GM10266 (cell line): Measurements from ENCODE around the gene SPATA12.
"Not testable (repeated sequence)": the region's sequence is repeated elsewhere in the genome, so short reads cannot be mapped to it uniquely, and the experiment has no call there.

ENCODE experiments used
- DNase-seq: peaks from one replicate; pipeline ENCODE4 v3.0.0; 2012; ENCODE audit errors: extremely low spot score
- TF ChIP-seq, protein P1 (sequence below): IDR thresholded peaks from 2 replicates; pipeline ENCODE4 v1.5.1; 2012; ENCODE audit warnings: mild to moderate bottlenecking, low read depth; ENCODE audit not compliant: control insufficient read depth, insufficient read depth; ENCODE audit errors: missing control alignments

SPATA12 gene

DNA sequence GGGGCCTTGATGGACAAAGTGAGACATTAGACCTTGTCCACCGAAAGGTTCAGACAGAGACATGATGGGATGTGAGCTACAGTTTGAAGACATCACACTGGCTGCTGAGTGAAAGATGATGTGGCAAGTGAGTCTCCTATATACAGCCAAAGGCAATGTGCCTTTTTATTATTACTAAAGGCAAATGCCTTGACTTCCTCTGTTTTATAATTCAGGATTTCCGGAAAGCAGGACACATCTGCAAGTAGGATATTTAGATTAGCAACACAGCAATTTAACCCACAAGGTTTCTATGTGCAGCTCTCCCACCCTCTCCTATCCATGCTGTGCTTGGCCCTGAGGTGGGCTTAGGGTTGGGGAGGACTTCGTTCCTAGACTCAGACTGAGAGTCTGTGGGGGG, 20.7 kb downstream of the SPATA12 start:
- DNase-seq, result no peak
- TF ChIP-seq, protein P1, sequence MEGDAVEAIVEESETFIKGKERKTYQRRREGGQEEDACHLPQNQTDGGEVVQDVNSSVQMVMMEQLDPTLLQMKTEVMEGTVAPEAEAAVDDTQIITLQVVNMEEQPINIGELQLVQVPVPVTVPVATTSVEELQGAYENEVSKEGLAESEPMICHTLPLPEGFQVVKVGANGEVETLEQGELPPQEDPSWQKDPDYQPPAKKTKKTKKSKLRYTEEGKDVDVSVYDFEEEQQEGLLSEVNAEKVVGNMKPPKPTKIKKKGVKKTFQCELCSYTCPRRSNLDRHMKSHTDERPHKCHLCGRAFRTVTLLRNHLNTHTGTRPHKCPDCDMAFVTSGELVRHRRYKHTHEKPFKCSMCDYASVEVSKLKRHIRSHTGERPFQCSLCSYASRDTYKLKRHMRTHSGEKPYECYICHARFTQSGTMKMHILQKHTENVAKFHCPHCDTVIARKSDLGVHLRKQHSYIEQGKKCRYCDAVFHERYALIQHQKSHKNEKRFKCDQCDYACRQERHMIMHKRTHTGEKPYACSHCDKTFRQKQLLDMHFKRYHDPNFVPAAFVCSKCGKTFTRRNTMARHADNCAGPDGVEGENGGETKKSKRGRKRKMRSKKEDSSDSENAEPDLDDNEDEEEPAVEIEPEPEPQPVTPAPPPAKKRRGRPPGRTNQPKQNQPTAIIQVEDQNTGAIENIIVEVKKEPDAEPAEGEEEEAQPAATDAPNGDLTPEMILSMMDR, result no peak

- no peak for DNase-seq
- TF ChIP-seq, protein P1, result no peak
Measured at GRCh38 chr3:57082481-57082880, 22.0 kb downstream of the SPATA12 start.

- DNase-seq, result not testable (repeated sequence)
Measured at GRCh38 chr3:57083266-57083995, 23.0 kb downstream of the SPATA12 start.

GRCh38 chr3:57085211-57085610, 24.7 kb downstream of the SPATA12 start:
- TF ChIP-seq, protein P1, result no peak
- no peak for DNase-seq

DNA sequence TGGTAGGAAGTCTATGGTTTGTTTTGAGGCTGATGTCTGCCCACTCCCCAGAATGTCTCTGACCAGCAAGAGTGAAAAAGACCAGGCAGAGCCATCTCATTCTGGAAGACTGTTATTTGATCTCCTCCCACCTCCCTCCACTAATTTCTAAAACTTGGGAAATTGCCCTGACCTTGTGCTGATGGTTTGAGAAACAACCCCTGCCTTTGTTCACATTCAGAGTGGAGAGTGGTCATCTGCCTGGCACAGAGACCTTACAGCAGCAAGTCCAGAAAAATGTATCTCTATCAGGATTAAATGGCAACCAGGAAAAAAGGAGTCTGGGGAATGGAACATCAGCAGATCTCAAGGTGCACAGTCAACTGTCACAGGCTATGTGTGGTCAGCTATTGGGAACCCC, 25.7 kb downstream of the SPATA12 start:
- TF ChIP-seq, protein P1, result no peak
- DNase-seq, result no peak

DNA sequence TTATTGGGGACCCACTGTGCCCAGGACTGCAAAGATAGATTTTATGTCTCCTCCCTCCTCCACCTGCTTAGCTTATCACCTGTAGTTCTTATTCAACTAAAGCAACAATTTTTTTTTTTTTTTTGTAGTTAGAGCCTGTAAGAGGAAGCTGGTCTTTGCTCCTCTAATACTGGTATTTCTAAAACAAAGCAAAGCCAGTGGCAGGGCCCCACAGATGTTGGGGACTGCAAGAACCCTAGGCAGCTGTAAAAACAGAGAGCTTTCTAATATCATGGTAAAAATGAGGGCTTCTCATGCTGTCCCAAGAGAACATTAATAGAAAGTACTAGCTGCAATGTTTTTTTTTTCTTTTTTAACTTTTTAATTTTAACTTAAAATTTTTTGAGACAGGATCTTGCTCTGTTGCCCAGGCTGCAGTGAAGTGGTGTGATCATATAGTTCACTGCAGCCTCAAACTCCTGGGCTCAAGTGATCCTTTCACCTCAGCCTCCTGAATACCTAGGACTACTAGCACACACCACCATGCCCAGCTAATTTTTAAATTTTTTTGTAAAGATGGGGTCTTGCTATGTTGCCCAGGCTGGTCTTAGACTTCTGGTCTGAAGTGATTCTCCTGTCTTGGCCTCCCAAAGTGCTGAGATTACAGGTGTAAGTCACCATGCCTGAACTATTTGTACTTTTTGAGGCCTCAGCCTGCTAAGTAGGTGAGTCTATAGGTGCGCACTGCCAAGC, 27.1 kb downstream of the SPATA12 start:
- TF ChIP-seq, protein P1, result no peak
- no peak for DNase-seq

DNA sequence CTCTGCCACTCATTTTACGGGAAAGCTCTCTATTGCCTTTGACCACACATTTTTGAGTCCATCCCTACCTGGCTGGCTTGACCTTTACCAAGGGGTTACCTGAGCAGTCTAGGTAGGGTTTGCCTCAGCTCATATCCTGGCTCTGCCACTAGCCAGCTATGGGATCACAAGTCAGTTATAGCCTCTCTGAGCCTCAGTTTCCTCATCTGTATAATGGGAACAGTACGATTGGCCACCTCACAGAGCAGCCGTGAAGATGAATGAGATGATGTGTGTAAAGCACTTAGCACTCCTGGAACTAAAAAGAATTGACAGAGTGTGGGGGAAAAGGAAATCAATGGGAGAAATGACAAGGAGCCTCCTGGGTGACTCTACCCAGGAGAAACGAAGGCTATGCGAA, 28.0 kb downstream of the SPATA12 start:
- DNase-seq, result no peak
- TF ChIP-seq, protein P1, result no peak

- no peak for DNase-seq
- TF ChIP-seq, protein P1, result no peak
Measured at GRCh38 chr3:57089043-57089442, 28.6 kb downstream of the SPATA12 start.
